Lung (tissue), 12 donors: ENCODE measurements around the gene TM4SF4. TPM values are rescaled to one million over a fixed set of nuclear protein-coding genes. Genes with fewer than 3 reads are reported as not detected.

ENCODE experiments used
- ATAC-seq: fragments of 200-7000 bp; cut with Tn5 transposase; one replicate; pipeline ENCODE4 v1.9.1; 2020; ENCODE audit warnings: moderate number of reproducible peaks; ENCODE audit not compliant: insufficient read depth, low FRiP score
- DNase-seq, 3 donors: peaks; one replicate each; pipeline ENCODE4 v3.0.0-alpha.2; 2013 to 2017
- H3K27ac ChIP-seq, 2 donors: one replicate each; pipeline ENCODE4 v1.5.1; 2013; ENCODE audit warnings: mild to moderate bottlenecking in 2 of 2, moderate library complexity in 2 of 2, control low read depth in 1 of 2, inconsistent platforms in 1 of 2, low read depth in 1 of 2, low read length in 1 of 2
- H3K27me3 ChIP-seq, 3 donors: one replicate each; pipeline ENCODE4 v1.5.1; 2013; ENCODE audit warnings: low read length in 2 of 3; ENCODE audit not compliant: control insufficient read depth in 3 of 3, insufficient read depth in 3 of 3
- H3K36me3 ChIP-seq, 4 donors: one replicate each; pipeline ENCODE4 v1.5.1; 2013; ENCODE audit warnings: low read length in 4 of 4, mild to moderate bottlenecking in 1 of 4, moderate library complexity in 1 of 4; ENCODE audit not compliant: control insufficient read depth in 4 of 4, insufficient read depth in 4 of 4
- H3K4me1 ChIP-seq, 5 donors: one replicate each; pipeline ENCODE4 v1.5.1; 2013; ENCODE audit warnings: low read length in 5 of 5, mild to moderate bottlenecking in 2 of 5, moderate library complexity in 1 of 5; ENCODE audit not compliant: control insufficient read depth in 5 of 5, insufficient read depth in 5 of 5
- H3K4me3 ChIP-seq: one replicate; pipeline ENCODE4 v1.5.1; 2013; ENCODE audit warnings: mild to moderate bottlenecking, control low read depth, moderate library complexity
- H3K9ac ChIP-seq, 2 donors: one replicate each; pipeline ENCODE4 v1.5.1; 2013; ENCODE audit warnings: low read length in 2 of 2, control low read depth in 1 of 2; ENCODE audit not compliant: insufficient read depth in 1 of 2
- H3K9me3 ChIP-seq, 4 donors: one replicate each; pipeline ENCODE4 v1.5.1; 2013; ENCODE audit warnings: low read length in 3 of 4, mild to moderate bottlenecking in 1 of 4, moderate library complexity in 1 of 4; ENCODE audit not compliant: control insufficient read depth in 4 of 4, insufficient read depth in 3 of 4
- WGBS, 2 donors: extraction: QIAGEN DNeasy Blood & Tissue Kit; methylation state at CpG; one replicate each; pipeline ENCODE4 v1.1.7; 2013; 5-methylcytosine and 5-hydroxymethylcytosine counted together
- polyA plus RNA-seq, 2 donors: library from polyadenylated mRNA; stranded (reverse); fragments of 200-250 nt; gene quantifications; one replicate each; pipeline ENCODE4 v1.2.1, GENCODE V29; 2013
- total RNA-seq, 2 donors: library from RNA; depleted of rRNA in 1 of 2; stranded (reverse); fragments of >200 nt in 1 of 2; gene quantifications; one replicate each; pipeline ENCODE4 v1.2.1, GENCODE V29; 2014 to 2021
- TF ChIP-seq, protein P1 (sequence below): IDR thresholded peaks from 2 replicates; pipeline ENCODE4 v1.5.1; 2012; ENCODE audit warnings: mild to moderate bottlenecking; ENCODE audit errors: control extremely low read depth, extremely low read depth
- donor health status: control.
- donor health status: control.
- donor health status: Bipolar disorder and iron deficiency.
- donor health status: healthy.
- donor health status: DM: yes; HTN: yes; CAD: no.

The TM4SF4 gene
- total and polyA plus RNA-seq, 4 donors, result 0.22 to 4.4 (median 2.0) TPM

DNA sequence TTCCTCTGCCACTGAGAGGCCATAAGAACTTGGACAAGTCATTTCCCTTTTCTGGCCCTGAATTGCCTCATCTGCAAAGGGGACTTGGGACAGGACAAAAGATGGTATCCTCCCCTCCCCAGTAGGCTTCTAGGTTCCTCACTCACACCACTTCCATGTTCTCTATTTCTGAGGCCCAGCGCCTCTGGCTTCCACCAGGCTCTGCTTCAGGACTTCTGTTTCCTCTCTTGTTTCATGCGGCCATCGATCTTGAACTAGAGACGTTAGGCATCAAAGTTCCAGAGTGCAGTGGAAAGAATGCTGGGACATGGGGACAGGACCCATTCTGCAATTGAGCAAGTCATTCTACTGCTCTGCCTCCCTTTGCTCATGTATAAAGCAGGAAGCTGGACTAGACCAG, 1.7 kb downstream of the TM4SF4 start:
- ATAC-seq, result no peak
- H3K4me1 ChIP-seq, result peaks cover 0 to 15% (median 3%) of the 10 kb centered on the region in 5 donors

DNA sequence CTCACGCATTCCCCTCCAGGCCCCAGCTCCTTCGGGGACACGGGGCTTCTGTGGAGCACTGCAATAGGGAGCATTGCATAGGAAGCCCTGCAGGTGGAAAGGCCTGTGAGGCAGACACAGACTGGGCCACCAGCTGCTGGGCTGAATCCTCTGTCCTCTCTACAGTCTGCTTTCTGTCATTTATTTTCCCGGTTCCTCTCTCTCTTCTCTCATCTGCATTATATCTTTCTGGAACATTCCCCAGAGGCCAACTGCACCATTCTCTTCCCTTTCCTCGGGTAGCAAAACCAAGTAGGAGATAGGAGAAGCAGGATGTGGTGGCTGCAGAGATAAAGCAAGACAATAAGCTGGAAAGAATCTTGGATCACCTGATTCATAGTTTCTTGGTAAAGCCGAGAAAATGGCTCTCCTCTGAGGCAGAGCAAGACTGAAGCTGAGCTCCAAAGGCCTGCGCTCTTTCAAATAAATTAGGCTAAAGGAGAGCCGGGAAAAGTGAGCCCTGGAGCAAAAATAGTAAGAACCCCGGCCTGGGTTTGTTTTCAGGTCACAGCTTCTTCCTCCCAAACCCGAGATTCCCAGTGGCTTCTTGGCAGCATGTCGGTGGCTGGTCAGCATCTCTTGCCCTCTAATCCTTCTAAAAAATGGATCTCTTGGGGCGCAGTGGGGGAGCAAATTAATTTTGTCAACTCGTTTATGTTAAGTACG, 5.3 kb downstream of the TM4SF4 start:
- no peaks in the 10 kb centered on the region for H3K27me3 ChIP-seq
- no peaks in the 10 kb centered on the region for H3K36me3 ChIP-seq
- no peak overlapping the region for H3K9ac ChIP-seq
- TF ChIP-seq, protein P1, sequence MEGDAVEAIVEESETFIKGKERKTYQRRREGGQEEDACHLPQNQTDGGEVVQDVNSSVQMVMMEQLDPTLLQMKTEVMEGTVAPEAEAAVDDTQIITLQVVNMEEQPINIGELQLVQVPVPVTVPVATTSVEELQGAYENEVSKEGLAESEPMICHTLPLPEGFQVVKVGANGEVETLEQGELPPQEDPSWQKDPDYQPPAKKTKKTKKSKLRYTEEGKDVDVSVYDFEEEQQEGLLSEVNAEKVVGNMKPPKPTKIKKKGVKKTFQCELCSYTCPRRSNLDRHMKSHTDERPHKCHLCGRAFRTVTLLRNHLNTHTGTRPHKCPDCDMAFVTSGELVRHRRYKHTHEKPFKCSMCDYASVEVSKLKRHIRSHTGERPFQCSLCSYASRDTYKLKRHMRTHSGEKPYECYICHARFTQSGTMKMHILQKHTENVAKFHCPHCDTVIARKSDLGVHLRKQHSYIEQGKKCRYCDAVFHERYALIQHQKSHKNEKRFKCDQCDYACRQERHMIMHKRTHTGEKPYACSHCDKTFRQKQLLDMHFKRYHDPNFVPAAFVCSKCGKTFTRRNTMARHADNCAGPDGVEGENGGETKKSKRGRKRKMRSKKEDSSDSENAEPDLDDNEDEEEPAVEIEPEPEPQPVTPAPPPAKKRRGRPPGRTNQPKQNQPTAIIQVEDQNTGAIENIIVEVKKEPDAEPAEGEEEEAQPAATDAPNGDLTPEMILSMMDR, result no peak
- ATAC-seq, result no peak
- DNase-seq, result no peak
- peaks cover 0 to 2% (median 0%) of the 10 kb centered on the region in 5 donors for H3K4me1 ChIP-seq
- no peaks in the 10 kb centered on the region for H3K9me3 ChIP-seq
- H3K27ac ChIP-seq, result peak overlapping the region; percentile 53 to 64
- H3K4me3 ChIP-seq, result no peak overlapping the region
- WGBS, 2 donors, result 63 to 75% methylated on average over 14 of the region's 14 CpGs

More for the DNA sequence above, 1.7 kb downstream of the TM4SF4 start:
- no peak overlapping the region for H3K27ac ChIP-seq
- DNase-seq, result no peak
- no peaks in the 10 kb centered on the region for H3K9me3 ChIP-seq
- 64 to 77% methylated on average over 4 of the region's 4 CpGs for WGBS, 2 donors
- no peaks in the 10 kb centered on the region for H3K27me3 ChIP-seq
- no peak overlapping the region for H3K9ac ChIP-seq
- TF ChIP-seq, protein P1, result no peak
- H3K36me3 ChIP-seq, result no peaks in the 10 kb centered on the region
- no peak overlapping the region for H3K4me3 ChIP-seq

DNA sequence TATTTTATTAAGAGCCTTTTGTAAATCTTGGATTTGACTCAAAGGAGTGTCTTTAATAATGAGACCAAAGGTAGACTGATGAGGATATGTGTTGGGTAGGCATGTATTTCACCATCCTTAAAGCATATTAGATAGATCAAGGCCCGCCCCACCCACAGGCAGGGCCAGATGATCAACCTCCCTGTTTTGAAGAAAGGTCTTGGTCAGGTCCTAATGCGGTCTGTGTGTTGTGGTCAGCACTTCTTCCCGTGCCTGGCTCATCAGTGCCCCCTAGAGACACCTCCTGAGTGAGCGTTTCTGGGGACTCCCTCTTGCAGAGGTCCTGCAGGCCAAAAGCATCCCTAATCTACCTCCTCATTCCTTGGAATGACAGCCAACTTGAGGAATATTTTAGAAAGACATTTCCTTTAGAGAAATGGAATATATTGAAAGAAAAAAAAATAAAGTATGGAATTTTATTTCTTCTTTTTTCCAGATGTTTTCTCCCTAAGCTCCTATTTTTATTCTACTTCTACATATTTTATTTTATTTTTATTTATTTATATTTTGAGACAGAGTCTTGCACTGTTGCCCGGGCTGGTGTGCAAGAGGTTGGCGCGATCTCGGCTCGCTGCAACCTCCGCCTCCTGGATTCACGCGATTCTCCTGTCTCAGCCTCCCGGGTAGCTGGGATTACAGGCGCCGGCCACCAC, 6.0 kb downstream of the TM4SF4 start:
- Histone ChIP-seq H3K4me3 (no peak overlapping the region), H3K27ac (peak overlapping the region; percentile 53 to 59), H3K36me3 (no peaks in the 10 kb centered on the region), H3K9ac (no peak overlapping the region), H3K9me3 (no peaks in the 10 kb centered on the region), H3K4me1 (peaks cover 0 to 2% (median 0%) of the 10 kb centered on the region in 5 donors), H3K27me3 (no peaks in the 10 kb centered on the region)
- WGBS, 2 donors, result 72 to 76% methylated on average over 15 of the region's 15 CpGs
- ATAC-seq (peak; percentile 84), DNase-seq (peak; percentile 73 to 80 (median 76))
- TF ChIP-seq, protein P1, result peak; percentile 66
